SJCRH30 (cell line): ENCODE data around the gene SIRT3. TPM values are rescaled to one million over a fixed set of nuclear protein-coding genes. Genes with fewer than 3 reads are reported as not detected.
"Not testable (repeated sequence)": the region's sequence is repeated elsewhere in the genome, so short reads cannot be mapped to it uniquely, and the experiment has no call there.

ENCODE experiments used
- DNase-seq, 2 experiments: peaks; one replicate each; pipeline ENCODE4 v3.0.0-alpha.2; 2015 to 2020
- H3K27ac ChIP-seq: fragments of 250-450 bp; sonication (Bioruptor Pico); 2 replicates; pipeline ENCODE4 v1.5.1; 2020; ENCODE audit warnings: mild to moderate bottlenecking, moderate library complexity
- H3K27me3 ChIP-seq: fragments of 250-450 bp; sonication (Bioruptor Pico); 2 replicates; pipeline ENCODE4 v1.5.1; 2020; ENCODE audit warnings: mild to moderate bottlenecking, moderate library complexity
- H3K36me3 ChIP-seq: fragments of 250-450 bp; sonication (Bioruptor Pico); 2 replicates; pipeline ENCODE4 v1.5.1; 2020; ENCODE audit warnings: mild to moderate bottlenecking, moderate library complexity
- H3K4me1 ChIP-seq: fragments of 250-450 bp; sonication (Bioruptor Pico); 2 replicates; pipeline ENCODE4 v1.5.1; 2020; ENCODE audit warnings: mild to moderate bottlenecking, moderate library complexity
- H3K4me3 ChIP-seq: fragments of 250-450 bp; sonication (Bioruptor Pico); 2 replicates; pipeline ENCODE4 v1.5.1; 2020; ENCODE audit warnings: mild to moderate bottlenecking, moderate library complexity
- H3K9me3 ChIP-seq: fragments of 250-450 bp; sonication (Bioruptor Pico); replicated peaks from 2 replicates; pipeline ENCODE4 v1.5.1; 2020; ENCODE audit warnings: mild to moderate bottlenecking, moderate library complexity
- total RNA-seq: library from RNA; depleted of rRNA; stranded (reverse); fragments of >200 nt; shearing (Covaris generic); gene quantifications from 2 replicates; pipeline ENCODE4 v1.2.3, GENCODE V29; 2014

SIRT3 gene
- total RNA-seq, 1 experiment from 2014 or later = 17.2 TPM

- Histone ChIP-seq H3K4me3 (peak within 1 kb of the TSS; percentile 90), H3K27ac (peak within 1 kb of the TSS; percentile 64), H3K36me3 (peaks cover 7% of the 10 kb centered on the region; the same call in 1 of the 2 replicates), H3K9me3 (no peaks in the 10 kb centered on the region), H3K4me1 (peaks cover 5% of the 10 kb centered on the region), H3K27me3 (no peaks in the 10 kb centered on the region)
- DNase-seq = peak; percentile 85 to 87
Measured at GRCh38 chr11:236774-237767, 929 bp upstream of the SIRT3 start, which contains the start of gene PSMD13. PSMD13 (plus strand) TSS chr11:236976; CDS start chr11:237050, 74 bp downstream.

- H3K36me3 ChIP-seq = peaks cover 6% of the 10 kb centered on the region; the same call in 1 of the 2 replicates
- peak overlapping the region; percentile 64 for H3K27ac ChIP-seq
- H3K4me1 ChIP-seq = peaks cover 5% of the 10 kb centered on the region
- peak overlapping the region; percentile 90 for H3K4me3 ChIP-seq
- H3K9me3 ChIP-seq = no peaks in the 10 kb centered on the region
- H3K27me3 ChIP-seq = no peaks in the 10 kb centered on the region
- no peak for DNase-seq
Measured at GRCh38 chr11:235609-235996, 539 bp downstream of the SIRT3 start.

- peaks cover 6% of the 10 kb centered on the region; the same call in 1 of the 2 replicates for H3K36me3 ChIP-seq
- no peaks in the 10 kb centered on the region for H3K9me3 ChIP-seq
- peak overlapping the region; percentile 90 for H3K4me3 ChIP-seq
- peaks cover 5% of the 10 kb centered on the region for H3K4me1 ChIP-seq
- no peak for DNase-seq
- no peaks in the 10 kb centered on the region for H3K27me3 ChIP-seq
- H3K27ac ChIP-seq = no peak overlapping the region
Measured at GRCh38 chr11:235180-235579, 962 bp downstream of the SIRT3 start.

GRCh38 chr11:232783-233565, 3.2 kb downstream of the SIRT3 start:
- Histone ChIP-seq H3K36me3 (no peaks in the 10 kb centered on the region), H3K4me1 (peaks cover 4% of the 10 kb centered on the region), H3K27me3 (no peaks in the 10 kb centered on the region), H3K4me3 (no peak overlapping the region), H3K9me3 (no peaks in the 10 kb centered on the region), H3K27ac (no peak overlapping the region)
- DNase-seq = no peak

- H3K4me3 ChIP-seq = no peak overlapping the region
- no peaks in the 10 kb centered on the region for H3K36me3 ChIP-seq
- H3K27ac ChIP-seq = no peak overlapping the region
- DNase-seq = no peak
- no peaks in the 10 kb centered on the region; the same call in 1 of the 2 replicates for H3K4me1 ChIP-seq
- H3K9me3 ChIP-seq = no peaks in the 10 kb centered on the region
- no peaks in the 10 kb centered on the region for H3K27me3 ChIP-seq
Measured at GRCh38 chr11:230431-230830, 5.7 kb downstream of the SIRT3 start.

- no peak overlapping the region for H3K27ac ChIP-seq
- H3K4me3 ChIP-seq = no peak overlapping the region
- H3K36me3 ChIP-seq = no peaks in the 10 kb centered on the region
- no peaks in the 10 kb centered on the region for H3K9me3 ChIP-seq
- no peaks in the 10 kb centered on the region for H3K4me1 ChIP-seq
- no peak for DNase-seq
- H3K27me3 ChIP-seq = no peaks in the 10 kb centered on the region
Measured at GRCh38 chr11:227824-228379, 8.2 kb downstream of the SIRT3 start.

GRCh38 chr11:225734-226453, 10.2 kb downstream of the SIRT3 start:
- Histone ChIP-seq H3K4me1 (no peaks in the 10 kb centered on the region), H3K9me3 (no peaks in the 10 kb centered on the region), H3K27me3 (no peaks in the 10 kb centered on the region), H3K36me3 (no peaks in the 10 kb centered on the region), H3K4me3 (no peak overlapping the region), H3K27ac (no peak overlapping the region)
- DNase-seq = no peak

GRCh38 chr11:224424-224823, 11.7 kb downstream of the SIRT3 start:
- Histone ChIP-seq H3K27ac (no peak overlapping the region), H3K4me1 (no peaks in the 10 kb centered on the region), H3K36me3 (no peaks in the 10 kb centered on the region), H3K9me3 (no peaks in the 10 kb centered on the region), H3K27me3 (no peaks in the 10 kb centered on the region), H3K4me3 (no peak overlapping the region)
- no peak for DNase-seq

- Histone ChIP-seq H3K9me3 (no peaks in the 10 kb centered on the region), H3K27ac (no peak overlapping the region), H3K27me3 (no peaks in the 10 kb centered on the region), H3K36me3 (no peaks in the 10 kb centered on the region), H3K4me1 (no peaks in the 10 kb centered on the region), H3K4me3 (no peak overlapping the region)
- no peak for DNase-seq
Measured at GRCh38 chr11:223884-224283, 12.3 kb downstream of the SIRT3 start.

- H3K4me3 ChIP-seq = no peak overlapping the region
- H3K4me1 ChIP-seq = no peaks in the 10 kb centered on the region
- no peak for DNase-seq
- H3K9me3 ChIP-seq = no peaks in the 10 kb centered on the region
- H3K36me3 ChIP-seq = no peaks in the 10 kb centered on the region
- no peaks in the 10 kb centered on the region for H3K27me3 ChIP-seq
- H3K27ac ChIP-seq = no peak overlapping the region
Measured at GRCh38 chr11:223026-223789, 12.9 kb downstream of the SIRT3 start.

- DNase-seq = no peak
- Histone ChIP-seq H3K27ac (no peak overlapping the region), H3K9me3 (no peaks in the 10 kb centered on the region), H3K4me3 (no peak overlapping the region), H3K27me3 (no peaks in the 10 kb centered on the region), H3K4me1 (no peaks in the 10 kb centered on the region), H3K36me3 (no peaks in the 10 kb centered on the region)
Measured at GRCh38 chr11:221998-222789, 13.9 kb downstream of the SIRT3 start.

GRCh38 chr11:221539-221938, 14.6 kb downstream of the SIRT3 start:
- DNase-seq = no peak
- Histone ChIP-seq H3K36me3 (no peaks in the 10 kb centered on the region), H3K9me3 (no peaks in the 10 kb centered on the region), H3K4me1 (no peaks in the 10 kb centered on the region), H3K27me3 (no peaks in the 10 kb centered on the region), H3K4me3 (no peak overlapping the region), H3K27ac (no peak overlapping the region)

GRCh38 chr11:220641-221215, 15.4 kb downstream of the SIRT3 start:
- H3K9me3 ChIP-seq, H3K27me3 ChIP-seq, H3K27ac ChIP-seq, H3K4me3 ChIP-seq, H3K36me3 ChIP-seq, DNase-seq, H3K4me1 ChIP-seq: not testable (repeated sequence)
